ENCODE data around the gene PDHA1. TPM values are rescaled to one million over a fixed set of nuclear protein-coding genes. Genes with fewer than 3 reads are reported as not detected.

The PDHA1 gene
- total RNA-seq, 2 donors from 2014 or later = 149 to 194 TPM

DNA sequence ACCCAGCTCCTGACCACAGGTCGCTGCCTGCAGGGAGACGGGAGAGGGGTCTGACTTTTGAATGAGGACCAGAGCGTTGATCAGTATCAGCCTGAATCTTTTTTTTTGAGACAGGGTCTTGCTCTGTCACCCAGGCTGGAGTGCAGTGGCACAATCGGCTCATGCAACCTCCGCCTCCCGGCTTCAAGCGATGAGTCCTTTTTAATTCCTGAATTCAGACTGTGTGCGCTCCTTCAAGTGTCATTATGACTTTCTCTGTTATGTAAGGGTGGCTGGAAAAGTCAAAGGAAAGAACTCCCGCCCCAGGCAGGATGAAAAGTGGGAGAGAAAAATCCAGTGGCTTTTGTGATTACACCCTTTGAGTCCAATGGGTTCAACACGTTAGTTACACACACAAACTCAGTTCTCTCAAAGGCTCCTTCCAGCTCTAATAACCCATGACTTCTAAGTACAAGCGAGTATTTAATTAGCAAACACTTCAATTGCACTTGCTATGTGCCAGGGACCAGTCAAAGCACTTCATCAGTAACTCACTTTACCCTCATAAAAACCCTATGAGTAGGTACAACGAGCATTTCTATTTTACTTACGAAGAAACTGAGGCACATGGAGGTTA is 44.4 kb downstream of the PDHA1 start:
- H3K4me3 ChIP-seq = no peak overlapping the region
- no peaks in the 10 kb centered on the region for H3K27me3 ChIP-seq
- no peaks in the 10 kb centered on the region for H3K36me3 ChIP-seq
- H3K9me3 ChIP-seq = no peaks in the 10 kb centered on the region
- no peaks in the 10 kb centered on the region for H3K4me1 ChIP-seq
- TF ChIP-seq CTCF (IDR thresholded peaks at IDR 0.05) = no peak
- H3K27ac ChIP-seq = no peak overlapping the region
- DNase-seq (ENCODE audit: low spot score) = no peak

- Histone ChIP-seq H3K4me3 (no peak overlapping the region), H3K27ac (no peak overlapping the region), H3K9me3 (no peaks in the 10 kb centered on the region), H3K27me3 (no peaks in the 10 kb centered on the region), H3K4me1 (no peaks in the 10 kb centered on the region), H3K36me3 (no peaks in the 10 kb centered on the region)
- DNase-seq (ENCODE audit: low spot score) = peak; percentile 16
- TF ChIP-seq CTCF (IDR thresholded peaks at IDR 0.05) = no peak
These were observed 45.0 kb downstream of the PDHA1 start for GRCh38 chrX:19388741-19389140.

DNA sequence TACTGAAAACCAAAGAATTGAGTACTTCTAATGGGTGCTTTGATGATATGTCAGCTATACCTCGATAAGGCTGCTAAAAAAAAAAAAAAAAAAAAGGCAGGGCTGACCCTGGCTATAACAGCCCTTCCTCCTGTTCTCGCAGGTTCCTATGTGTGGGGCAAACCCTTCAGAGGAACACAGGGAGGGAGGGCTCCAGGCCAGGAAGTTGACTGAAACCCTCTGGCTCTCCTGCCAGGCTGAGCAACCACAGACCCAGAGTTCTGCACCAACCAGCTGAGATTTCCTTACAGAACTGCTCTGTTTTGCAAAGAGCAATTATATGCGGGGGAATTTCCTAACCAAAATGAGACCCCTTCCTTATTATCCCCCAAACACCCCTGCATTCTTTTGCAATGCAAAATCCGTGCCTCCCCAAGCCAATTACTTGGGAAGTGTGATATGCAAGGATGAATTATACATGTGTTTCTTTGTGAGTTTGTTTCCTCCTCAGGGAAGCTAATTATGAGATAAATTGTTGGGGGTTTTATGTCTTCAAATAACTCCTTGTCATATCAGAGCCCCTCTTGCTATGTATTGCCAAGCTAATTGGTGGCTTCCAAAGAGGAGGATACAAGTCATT is 45.6 kb downstream of the PDHA1 start:
- H3K27me3 ChIP-seq = no peaks in the 10 kb centered on the region
- DNase-seq (ENCODE audit: low spot score) = peak; percentile 32
- no peak overlapping the region for H3K4me3 ChIP-seq
- no peaks in the 10 kb centered on the region for H3K36me3 ChIP-seq
- H3K9me3 ChIP-seq = no peaks in the 10 kb centered on the region
- no peak for TF ChIP-seq CTCF (IDR thresholded peaks at IDR 0.05)
- no peak overlapping the region for H3K27ac ChIP-seq
- H3K4me1 ChIP-seq = no peaks in the 10 kb centered on the region

- H3K4me3 ChIP-seq = no peak overlapping the region
- no peaks in the 10 kb centered on the region for H3K27me3 ChIP-seq
- H3K36me3 ChIP-seq = no peaks in the 10 kb centered on the region
- H3K9me3 ChIP-seq = no peaks in the 10 kb centered on the region
- no peak for DNase-seq (ENCODE audit: low spot score)
- H3K4me1 ChIP-seq = no peaks in the 10 kb centered on the region
- H3K27ac ChIP-seq = no peak overlapping the region
- TF ChIP-seq CTCF (IDR thresholded peaks at IDR 0.05) = no peak
These were observed 48.4 kb downstream of the PDHA1 start for GRCh38 chrX:19392078-19392477.

DNA sequence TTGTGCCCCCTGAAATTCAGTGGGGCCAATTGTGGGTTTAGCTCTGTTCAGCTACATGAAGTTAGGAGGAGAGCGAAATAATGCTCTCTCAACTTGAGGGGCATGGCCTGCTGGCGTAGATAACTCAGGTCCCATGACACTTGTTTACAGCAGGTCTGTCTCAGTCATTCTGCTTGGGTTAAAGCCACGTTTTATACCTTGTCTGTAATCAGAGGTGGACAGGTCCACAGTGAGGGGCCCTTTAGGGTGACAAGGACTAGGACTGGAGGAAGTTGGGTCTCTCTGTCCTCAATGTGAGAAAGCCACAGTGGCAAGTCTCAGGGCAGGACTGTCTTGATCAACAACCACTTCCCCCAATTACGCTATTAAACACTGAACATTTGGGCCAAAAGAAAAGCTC is 49.0 kb downstream of the PDHA1 start:
- no peak overlapping the region for H3K4me3 ChIP-seq
- no peaks in the 10 kb centered on the region for H3K27me3 ChIP-seq
- no peak for DNase-seq (ENCODE audit: low spot score)
- no peak overlapping the region for H3K27ac ChIP-seq
- no peaks in the 10 kb centered on the region for H3K36me3 ChIP-seq
- TF ChIP-seq CTCF (IDR thresholded peaks at IDR 0.05) = no peak
- no peaks in the 10 kb centered on the region for H3K9me3 ChIP-seq
- H3K4me1 ChIP-seq = no peaks in the 10 kb centered on the region

GRCh38 chrX:19403696-19404095 is 60.0 kb downstream of the PDHA1 start:
- H3K27ac ChIP-seq = no peak overlapping the region
- no peaks in the 10 kb centered on the region for H3K9me3 ChIP-seq
- no peaks in the 10 kb centered on the region for H3K36me3 ChIP-seq
- no peak for TF ChIP-seq CTCF (IDR thresholded peaks at IDR 0.05)
- H3K4me3 ChIP-seq = no peak overlapping the region
- no peak for DNase-seq (ENCODE audit: low spot score)
- H3K4me1 ChIP-seq = no peaks in the 10 kb centered on the region
- no peaks in the 10 kb centered on the region for H3K27me3 ChIP-seq
